ENCODE results near the gene CST7.

Gene CST7

GRCh38 chr20:24977797-24978196 lies 28.7 kb downstream of the CST7 start:
- no peaks in the 10 kb centered on the region for H3K9me3 ChIP-seq
- DNase-seq = no peak
- H3K4me1 ChIP-seq = no peaks in the 10 kb centered on the region
- H3K27me3 ChIP-seq = no peaks in the 10 kb centered on the region
- H3K36me3 ChIP-seq = peaks cover 54 to 69% (median 56%) of the 10 kb centered on the region in 3 donors
- intact Hi-C loops (cut with DNase I; ENCODE audit: low total_unique reads) = no loop called here
- H3K4me3 ChIP-seq = no peak overlapping the region
- TF ChIP-seq CTCF (IDR thresholded peaks at IDR 0.05) = no peak
- H3K27ac ChIP-seq = no peak overlapping the region

GRCh38 chr20:24978513-24978912 lies 29.4 kb downstream of the CST7 start:
- no peaks in the 10 kb centered on the region for H3K9me3 ChIP-seq
- intact Hi-C loops (cut with DNase I; ENCODE audit: low total_unique reads) = no loop called here
- H3K27ac ChIP-seq = no peak overlapping the region
- H3K27me3 ChIP-seq = no peaks in the 10 kb centered on the region
- H3K4me1 ChIP-seq = no peaks in the 10 kb centered on the region
- H3K36me3 ChIP-seq = peaks cover 52 to 62% (median 54%) of the 10 kb centered on the region in 3 donors
- no peak for TF ChIP-seq CTCF (IDR thresholded peaks at IDR 0.05)
- no peak overlapping the region for H3K4me3 ChIP-seq
- DNase-seq = no peak

GRCh38 chr20:24979036-24979960 lies 30.2 kb downstream of the CST7 start:
- Histone ChIP-seq H3K9me3 (no peaks in the 10 kb centered on the region), H3K36me3 (peaks cover 53 to 62% (median 57%) of the 10 kb centered on the region in 3 donors)
- TF ChIP-seq CTCF (IDR thresholded peaks at IDR 0.05) = no peak

GRCh38 chr20:24980291-24981053 lies 31.4 kb downstream of the CST7 start:
- no peak for DNase-seq
- H3K27me3 ChIP-seq = no peaks in the 10 kb centered on the region
- H3K4me1 ChIP-seq = no peaks in the 10 kb centered on the region
- peaks cover 48 to 62% (median 53%) of the 10 kb centered on the region in 3 donors for H3K36me3 ChIP-seq
- H3K9me3 ChIP-seq = no peaks in the 10 kb centered on the region
- intact Hi-C loops (cut with DNase I; ENCODE audit: low total_unique reads) = no loop called here
- H3K27ac ChIP-seq = no peak overlapping the region
- no peak for TF ChIP-seq CTCF (IDR thresholded peaks at IDR 0.05)
- no peak overlapping the region for H3K4me3 ChIP-seq

More at GRCh38 chr20:24979036-24979960, 30.2 kb downstream of the CST7 start:
- H3K4me1 ChIP-seq = no peaks in the 10 kb centered on the region
- no peak for DNase-seq
- no peaks in the 10 kb centered on the region for H3K27me3 ChIP-seq
- intact Hi-C loops (cut with DNase I; ENCODE audit: low total_unique reads) = no loop called here
- no peak overlapping the region for H3K4me3 ChIP-seq
- no peak overlapping the region for H3K27ac ChIP-seq

- Histone ChIP-seq H3K27me3 (no peaks in the 10 kb centered on the region), H3K36me3 (peaks cover 48 to 64% (median 52%) of the 10 kb centered on the region in 3 donors), H3K9me3 (no peaks in the 10 kb centered on the region), H3K27ac (no peak overlapping the region), H3K4me1 (no peaks in the 10 kb centered on the region), H3K4me3 (no peak overlapping the region)
- TF ChIP-seq CTCF (IDR thresholded peaks at IDR 0.05) = no peak
- DNase-seq = no peak
- intact Hi-C loops (cut with DNase I; ENCODE audit: low total_unique reads) = no loop called here
These were observed 32.2 kb downstream of the CST7 start for GRCh38 chr20:24981282-24981681.

Measured in tibial artery (tissue), 4 donors.